Fibroblast of mammary gland (primary cell): ENCODE measurements around the gene NUDT21.

ENCODE experiments used
- DNase-seq: peaks from one replicate; pipeline ENCODE4 v3.0.0-alpha.2; 2010; ENCODE audit warnings: low read depth
- H3K4me3 ChIP-seq: 2 replicates; pipeline ENCODE4 v1.5.1; 2011; ENCODE audit warnings: low read depth, mild to moderate bottlenecking, low read length, moderate library complexity; ENCODE audit not compliant: control insufficient read depth
- CTCF ChIP-seq: conservative IDR thresholded peaks from 2 replicates; pipeline ENCODE4 v1.5.1; 2011; ENCODE audit warnings: low read depth, low read length, inconsistent platforms; ENCODE audit not compliant: control insufficient read depth, insufficient read depth

The NUDT21 gene

GRCh38 chr16:56447286-56447685 is 3.8 kb downstream of the NUDT21 start:
- no peak for TF ChIP-seq CTCF
- DNase-seq, result no peak

GRCh38 chr16:56438038-56438437 is 13.1 kb downstream of the NUDT21 start:
- no peak for DNase-seq
- no peak for TF ChIP-seq CTCF
- no peak overlapping the region for H3K4me3 ChIP-seq

More at GRCh38 chr16:56447286-56447685, 3.8 kb downstream of the NUDT21 start:
- H3K4me3 ChIP-seq, result no peak overlapping the region

- H3K4me3 ChIP-seq, result no peak overlapping the region
- DNase-seq, result no peak
- TF ChIP-seq CTCF, result no peak
These were observed 14.9 kb downstream of the NUDT21 start for GRCh38 chr16:56436258-56436657.

- peak; percentile 6 for DNase-seq
- TF ChIP-seq CTCF, result no peak
- no peak overlapping the region for H3K4me3 ChIP-seq
These were observed 23.0 kb downstream of the NUDT21 start for GRCh38 chr16:56428091-56428490.

- peak; percentile 2 for DNase-seq
- no peak overlapping the region for H3K4me3 ChIP-seq
- no peak for TF ChIP-seq CTCF
These were observed 24.5 kb downstream of the NUDT21 start for GRCh38 chr16:56426585-56426984.

GRCh38 chr16:56425439-56425832 is 25.7 kb downstream of the NUDT21 start, which contains the start of gene AMFR:
TSS of gene AMFR (minus strand) at chr16:56425545. CDS start at chr16:56425327, 218 bp downstream.
- H3K4me3 ChIP-seq, result peak within 1 kb of the TSS; percentile 73
- peak; percentile 70 for DNase-seq

More at GRCh38 chr16:56425439-56425832, 25.7 kb downstream of the NUDT21 start, which contains the start of gene AMFR:
- TF ChIP-seq CTCF, result no peak
